Mesendoderm (in vitro differentiated cells): Measurements from ENCODE around the gene MARK4.

ENCODE experiments used
- DNase-seq: peaks from one replicate; pipeline ENCODE4 v3.0.0; 2013
- H2AK5ac ChIP-seq: 2 replicates; pipeline ENCODE4 v1.6.1; 2013; ENCODE audit warnings: low read length, inconsistent platforms
- H2BK120ac ChIP-seq: 2 replicates; pipeline ENCODE4 v1.6.1; 2013; ENCODE audit warnings: low read depth, mild to moderate bottlenecking, low read length, moderate library complexity, mixed read lengths
- H2BK15ac ChIP-seq: replicated peaks from 2 replicates; pipeline ENCODE4 v1.6.1; 2013; ENCODE audit warnings: low read depth, mild to moderate bottlenecking, moderate library complexity
- H2BK5ac ChIP-seq: 2 replicates; pipeline ENCODE4 v1.6.1; 2013; ENCODE audit warnings: low read length, inconsistent platforms
- H3K18ac ChIP-seq: 2 replicates; pipeline ENCODE4 v1.6.1; 2013; ENCODE audit warnings: mild to moderate bottlenecking, low read length, mixed read lengths
- H3K23ac ChIP-seq: one replicate; pipeline ENCODE4 v1.6.1; 2013; ENCODE audit warnings: low read length
- H3K27ac ChIP-seq: 2 replicates; pipeline ENCODE4 v1.5.1; 2013; ENCODE audit warnings: low read depth, mild to moderate bottlenecking, inconsistent platforms, low read length, moderate library complexity
- H3K27me3 ChIP-seq: 2 replicates; pipeline ENCODE4 v1.6.1; 2013; ENCODE audit warnings: low read length, control low read depth, mild to moderate bottlenecking, inconsistent platforms; ENCODE audit not compliant: insufficient read depth, poor library complexity
- H3K36me3 ChIP-seq: 2 replicates; pipeline ENCODE4 v1.6.1; 2013; ENCODE audit warnings: low read length, inconsistent platforms; ENCODE audit not compliant: control insufficient read depth, insufficient read depth
- H3K4ac ChIP-seq: one replicate; pipeline ENCODE4 v1.6.1; 2013; ENCODE audit warnings: low read depth, mild to moderate bottlenecking, low read length, moderate library complexity
- H3K4me1 ChIP-seq: 2 replicates; pipeline ENCODE4 v1.6.1; 2013; ENCODE audit warnings: low read depth, low read length, inconsistent platforms; ENCODE audit not compliant: control insufficient read depth
- H3K4me2 ChIP-seq: 2 replicates; pipeline ENCODE4 v1.6.1; 2013; ENCODE audit warnings: low read length
- H3K4me3 ChIP-seq: 2 replicates; pipeline ENCODE4 v1.5.1; 2013; ENCODE audit warnings: mild to moderate bottlenecking, low read length
- H3K56ac ChIP-seq: one replicate; pipeline ENCODE4 v1.6.1; 2013; ENCODE audit warnings: low read length
- H3K79me1 ChIP-seq: 2 replicates; pipeline ENCODE4 v1.6.1; 2013; ENCODE audit warnings: low read length, inconsistent platforms
- H3K79me2 ChIP-seq: 2 replicates; pipeline ENCODE4 v1.6.1; 2013; ENCODE audit warnings: mild to moderate bottlenecking, low read length; ENCODE audit not compliant: control insufficient read depth, insufficient read depth
- H3K9ac ChIP-seq: 2 replicates; pipeline ENCODE4 v1.6.1; 2013; ENCODE audit warnings: low read length, inconsistent platforms
- H4K5ac ChIP-seq: one replicate; pipeline ENCODE4 v1.6.1; 2013; ENCODE audit warnings: low read length
- H4K8ac ChIP-seq: one replicate; pipeline ENCODE4 v1.6.1; 2013; ENCODE audit warnings: low read depth, mild to moderate bottlenecking, control low read depth, low read length, moderate library complexity
- WGBS: extraction: QIAGEN DNeasy Blood & Tissue Kit; methylation state at CpG from one replicate; pipeline ENCODE4 v1.1.7; 2013; ENCODE audit warnings: low lambda C conversion rate, missing lambda C conversion rate; ENCODE audit not compliant: insufficient coverage; ENCODE audit errors: extremely low coverage; 5-methylcytosine and 5-hydroxymethylcytosine counted together

The MARK4 gene

DNA sequence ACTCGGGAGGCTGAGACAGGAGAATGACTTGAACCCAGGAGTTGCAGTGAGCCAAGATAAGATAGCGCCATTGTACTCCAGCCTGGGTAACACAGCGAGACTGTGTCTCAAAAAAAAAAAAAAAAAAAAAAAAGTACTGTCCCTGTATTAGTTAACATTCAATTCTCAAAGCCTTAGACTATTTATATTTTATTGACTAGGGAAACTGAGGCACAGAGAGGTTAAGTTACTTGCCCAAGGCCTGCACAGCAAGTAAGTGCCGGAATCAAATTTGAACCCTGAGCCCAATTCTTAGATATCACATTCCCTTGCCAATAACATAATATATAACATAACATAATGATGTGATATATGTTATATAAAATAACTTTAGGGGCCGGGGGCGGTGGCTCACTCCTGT, 88.6 kb downstream of the MARK4 start:
- no peak overlapping the region for H2AK5ac ChIP-seq
- no peak for DNase-seq
- H3K27me3 ChIP-seq, result no peaks in the 10 kb centered on the region
- H3K4me2 ChIP-seq, result no peak overlapping the region
- H3K18ac ChIP-seq, result no peak overlapping the region
- no peak overlapping the region for H4K8ac ChIP-seq
- H3K36me3 ChIP-seq, result no peaks in the 10 kb centered on the region
- no peak overlapping the region for H3K23ac ChIP-seq
- H3K56ac ChIP-seq, result no peak overlapping the region
- H3K27ac ChIP-seq, result no peak overlapping the region
- H3K4me3 ChIP-seq, result no peak overlapping the region
- H2BK15ac ChIP-seq, result no peak overlapping the region
- H3K79me2 ChIP-seq, result no peaks in the 10 kb centered on the region
- no CpG with 5 or more reads among the region's 6 CpGs for WGBS
- H2BK5ac ChIP-seq, result no peak overlapping the region
- no peak overlapping the region for H3K4ac ChIP-seq
- no peak overlapping the region for H4K5ac ChIP-seq
- no peaks in the 10 kb centered on the region for H3K4me1 ChIP-seq
- no peak overlapping the region for H2BK120ac ChIP-seq
- H3K9ac ChIP-seq, result no peak overlapping the region
- no peaks in the 10 kb centered on the region for H3K79me1 ChIP-seq

DNA sequence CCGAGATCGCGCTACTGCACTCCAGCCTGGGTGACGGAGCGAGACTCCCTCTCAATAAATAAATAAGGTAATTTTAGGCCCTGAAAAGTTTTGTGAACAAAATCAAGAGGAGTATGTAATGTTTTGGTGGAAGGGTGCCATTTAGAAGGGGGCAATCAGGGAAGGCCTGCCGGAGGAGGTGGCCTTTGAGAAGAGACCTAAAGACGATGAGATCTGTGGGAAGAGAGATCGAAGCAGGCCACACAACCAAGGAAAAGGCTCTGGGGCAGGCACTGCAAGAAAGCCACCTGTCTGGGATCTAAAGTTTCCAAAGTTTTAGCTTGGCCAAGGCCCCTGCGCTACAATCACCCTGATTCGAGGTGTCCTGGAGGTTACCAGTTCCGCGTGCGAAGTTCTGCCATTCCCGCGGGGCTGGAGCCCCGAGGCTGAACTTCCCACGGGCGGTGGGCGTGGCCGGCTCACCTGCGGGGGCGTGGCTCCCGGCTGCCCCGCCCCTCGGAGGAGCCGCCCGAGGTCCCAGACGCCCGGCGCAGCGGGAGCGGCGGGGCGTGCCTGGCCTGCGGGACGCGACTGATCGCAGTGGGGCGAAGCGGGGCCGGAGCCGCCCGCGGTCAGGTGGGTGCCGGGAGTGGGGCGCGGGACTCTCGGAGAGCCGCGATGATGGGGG, 89.3 kb downstream of the MARK4 start, which contains the start of gene KLC3:
Gene KLC3 (plus strand): TSS at position 519 of the 667 bp plus-strand sequence. CDS start 4,792 bp downstream, outside the sequence.
- Histone ChIP-seq H2BK15ac (no peak within 1 kb of the TSS), H3K4me3 (peak within 1 kb of the TSS; percentile 23)
- WGBS, result no CpG with 5 or more reads among the region's 50 CpGs

DNA sequence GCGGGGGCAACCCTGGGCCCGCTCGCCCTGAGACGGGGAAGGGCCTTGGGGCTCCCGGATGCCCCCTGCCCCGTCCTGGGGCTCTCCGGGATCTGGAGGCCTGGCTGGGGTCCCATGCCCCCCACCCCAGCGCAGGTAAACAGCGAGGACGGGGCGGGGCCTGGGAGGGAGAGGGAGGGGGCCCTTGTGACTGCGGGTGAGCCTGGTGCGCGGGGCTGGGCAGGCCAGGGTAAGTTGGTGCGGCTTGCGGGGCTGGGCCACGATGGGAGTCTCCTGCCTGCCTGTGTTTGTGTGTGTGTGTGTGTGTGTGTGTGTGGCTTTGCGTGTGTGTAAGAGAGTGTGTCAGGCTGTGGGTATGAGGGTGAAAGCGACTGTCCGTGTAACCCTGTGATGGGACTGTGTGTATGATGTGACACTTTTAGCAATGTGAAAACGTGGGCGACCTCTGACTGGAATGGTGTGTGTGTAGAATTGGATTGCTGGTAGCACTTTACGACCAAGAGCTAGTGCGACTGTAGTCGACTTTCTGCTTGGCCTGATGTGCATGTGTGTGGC, 89.9 kb downstream of the MARK4 start:
- no peak overlapping the region for H2AK5ac ChIP-seq
- no peak overlapping the region for H3K4ac ChIP-seq
- H3K79me1 ChIP-seq, result no peaks in the 10 kb centered on the region
- peak overlapping the region; percentile 56 for H3K56ac ChIP-seq
- H3K27ac ChIP-seq, result no peak overlapping the region
- peak overlapping the region; percentile 36 for H3K4me2 ChIP-seq
- no peak overlapping the region for H2BK5ac ChIP-seq
- H3K27me3 ChIP-seq, result no peaks in the 10 kb centered on the region
- no peak overlapping the region for H4K5ac ChIP-seq
- peak; percentile 24 for DNase-seq
- H3K4me1 ChIP-seq, result no peaks in the 10 kb centered on the region
- H3K9ac ChIP-seq, result peak overlapping the region; percentile 54
- H4K8ac ChIP-seq, result no peak overlapping the region
- no peak overlapping the region for H2BK120ac ChIP-seq
- no peaks in the 10 kb centered on the region for H3K36me3 ChIP-seq
- H2BK15ac ChIP-seq, result no peak overlapping the region
- no CpG with 5 or more reads among the region's 25 CpGs for WGBS
- no peaks in the 10 kb centered on the region for H3K79me2 ChIP-seq
- H3K4me3 ChIP-seq, result peak overlapping the region; percentile 23
- H3K18ac ChIP-seq, result no peak overlapping the region
- H3K23ac ChIP-seq, result no peak overlapping the region

More for the DNA sequence above, 89.3 kb downstream of the MARK4 start, which contains the start of gene KLC3:
- Histone ChIP-seq H3K79me2 (no peaks in the 10 kb centered on the region), H4K5ac (no peak within 1 kb of the TSS), H2BK5ac (no peak within 1 kb of the TSS), H3K18ac (no peak within 1 kb of the TSS), H3K56ac (peak within 1 kb of the TSS; percentile 56), H3K4me1 (no peaks in the 10 kb centered on the region), H3K9ac (peak within 1 kb of the TSS; percentile 54), H2BK120ac (no peak within 1 kb of the TSS), H4K8ac (no peak within 1 kb of the TSS), H3K27me3 (no peaks in the 10 kb centered on the region), H3K23ac (no peak within 1 kb of the TSS), H2AK5ac (no peak within 1 kb of the TSS), H3K79me1 (no peaks in the 10 kb centered on the region), H3K4ac (no peak within 1 kb of the TSS), H3K4me2 (peak within 1 kb of the TSS; percentile 36), H3K36me3 (no peaks in the 10 kb centered on the region), H3K27ac (no peak within 1 kb of the TSS)
- DNase-seq, result peak; percentile 43

GRCh38 chr19:45342911-45343310, 91.8 kb downstream of the MARK4 start:
- Histone ChIP-seq H2BK15ac (no peak overlapping the region), H2BK120ac (no peak overlapping the region), H3K79me2 (no peaks in the 10 kb centered on the region), H3K4ac (no peak overlapping the region), H3K18ac (no peak overlapping the region), H3K36me3 (no peaks in the 10 kb centered on the region), H2BK5ac (no peak overlapping the region), H3K79me1 (no peaks in the 10 kb centered on the region), H3K4me2 (no peak overlapping the region), H3K27me3 (no peaks in the 10 kb centered on the region), H3K9ac (no peak overlapping the region), H3K4me3 (no peak overlapping the region), H2AK5ac (no peak overlapping the region), H3K56ac (no peak overlapping the region), H3K23ac (peak overlapping the region; percentile 80), H4K5ac (no peak overlapping the region), H3K4me1 (no peaks in the 10 kb centered on the region), H4K8ac (no peak overlapping the region), H3K27ac (no peak overlapping the region)
- WGBS, result no CpG with 5 or more reads among the region's 13 CpGs
- DNase-seq, result no peak

GRCh38 chr19:45344621-45345505, 93.8 kb downstream of the MARK4 start:
- no peaks in the 10 kb centered on the region for H3K79me1 ChIP-seq
- H3K36me3 ChIP-seq, result no peaks in the 10 kb centered on the region
- H4K8ac ChIP-seq, result no peak overlapping the region
- H2AK5ac ChIP-seq, result no peak overlapping the region
- no peak overlapping the region for H3K9ac ChIP-seq
- WGBS, result no CpG with 5 or more reads among the region's 15 CpGs
- H3K18ac ChIP-seq, result no peak overlapping the region
- H2BK15ac ChIP-seq, result no peak overlapping the region
- no peak overlapping the region for H3K4ac ChIP-seq
- no peak for DNase-seq
- H2BK120ac ChIP-seq, result no peak overlapping the region
- no peaks in the 10 kb centered on the region for H3K27me3 ChIP-seq
- H4K5ac ChIP-seq, result no peak overlapping the region
- H3K27ac ChIP-seq, result no peak overlapping the region
- no peaks in the 10 kb centered on the region for H3K79me2 ChIP-seq
- H3K4me2 ChIP-seq, result no peak overlapping the region
- no peak overlapping the region for H3K4me3 ChIP-seq
- H2BK5ac ChIP-seq, result no peak overlapping the region
- H3K56ac ChIP-seq, result no peak overlapping the region
- H3K4me1 ChIP-seq, result no peaks in the 10 kb centered on the region
- no peak overlapping the region for H3K23ac ChIP-seq
